GM19324 (cell line): ENCODE results near the gene UBASH3B.
"Not testable (repeated sequence)": the region's sequence is repeated elsewhere in the genome, so short reads cannot be mapped to it uniquely, and the experiment has no call there.

Source experiments
- ATAC-seq: cut with Tn5 transposase; IDR thresholded peaks from one replicate; pipeline ENCODE4 v1.9.1; 2021; ENCODE audit warnings: mild to moderate bottlenecking, moderate library complexity; ENCODE audit not compliant: unreplicated experiment, low FRiP score

The UBASH3B gene

GRCh38 chr11:122803716-122804115, 148.2 kb downstream of the UBASH3B start:
- ATAC-seq = no peak

- no peak for ATAC-seq
These were observed 148.6 kb downstream of the UBASH3B start for GRCh38 chr11:122804161-122804560.

- no peak for ATAC-seq
These were observed 149.3 kb downstream of the UBASH3B start for GRCh38 chr11:122804796-122805195.

GRCh38 chr11:122807731-122808477, 152.4 kb downstream of the UBASH3B start:
- ATAC-seq = no peak

GRCh38 chr11:122808478-122808869, 153.0 kb downstream of the UBASH3B start:
- peak; percentile 65 for ATAC-seq

- no peak for ATAC-seq
These were observed 154.3 kb downstream of the UBASH3B start for GRCh38 chr11:122809866-122810265.

- ATAC-seq = no peak
These were observed 156.2 kb downstream of the UBASH3B start for GRCh38 chr11:122811721-122812120.

- ATAC-seq = no peak
These were observed 157.1 kb downstream of the UBASH3B start for GRCh38 chr11:122812638-122813037.

- ATAC-seq = no peak
These were observed 157.8 kb downstream of the UBASH3B start for GRCh38 chr11:122813176-122813893.

GRCh38 chr11:122813894-122814270, 158.4 kb downstream of the UBASH3B start:
- ATAC-seq = no peak

- ATAC-seq = no peak
These were observed 158.9 kb downstream of the UBASH3B start for GRCh38 chr11:122814401-122814800.

- no peak for ATAC-seq
These were observed 160.4 kb downstream of the UBASH3B start for GRCh38 chr11:122815900-122816299.

- no peak for ATAC-seq
These were observed 161.4 kb downstream of the UBASH3B start for GRCh38 chr11:122816761-122817520.

- no peak for ATAC-seq
These were observed 164.6 kb downstream of the UBASH3B start for GRCh38 chr11:122820158-122820557.

GRCh38 chr11:122821169-122821568, 165.6 kb downstream of the UBASH3B start:
- ATAC-seq = no peak

GRCh38 chr11:122822241-122822640, 166.7 kb downstream of the UBASH3B start:
- no peak for ATAC-seq

GRCh38 chr11:122823564-122823963, 168.0 kb downstream of the UBASH3B start:
- ATAC-seq = no peak

GRCh38 chr11:122829371-122829770, 173.8 kb downstream of the UBASH3B start:
- ATAC-seq = not testable (repeated sequence)

- ATAC-seq = not testable (repeated sequence)
These were observed 176.8 kb downstream of the UBASH3B start for GRCh38 chr11:122832297-122832696.

- no peak for ATAC-seq
These were observed 177.4 kb downstream of the UBASH3B start for GRCh38 chr11:122832721-122833470.
